ENCODE results near the gene GDNF. TPM values are rescaled to one million over a fixed set of nuclear protein-coding genes. Genes with fewer than 3 reads are reported as not detected.
"Not testable (repeated sequence)": the region's sequence is repeated elsewhere in the genome, so short reads cannot be mapped to it uniquely, and the experiment has no call there.

The GDNF gene
- total RNA-seq, 1 experiment from 2014 or later, result 2.2 TPM

GRCh38 chr5:37786416-37786815 lies 53.4 kb downstream of the GDNF start:
- DNase-seq (ENCODE audit: low read depth), result no peak

GRCh38 chr5:37781409-37781808 lies 58.4 kb downstream of the GDNF start:
- not testable (repeated sequence) for DNase-seq (ENCODE audit: low read depth)

- peak; percentile 49 for DNase-seq (ENCODE audit: low read depth)
Observed at GRCh38 chr5:37777432-37778130, 62.3 kb downstream of the GDNF start.

- DNase-seq (ENCODE audit: low read depth), result peak; percentile 59
Observed at GRCh38 chr5:37776826-37777225, 63.0 kb downstream of the GDNF start.

- peak; percentile 48 for DNase-seq (ENCODE audit: low read depth)
Observed at GRCh38 chr5:37774912-37775483, 64.8 kb downstream of the GDNF start.

GRCh38 chr5:37773809-37774208 lies 66.0 kb downstream of the GDNF start:
- no peak for DNase-seq (ENCODE audit: low read depth)

GRCh38 chr5:37772255-37772654 lies 67.6 kb downstream of the GDNF start:
- DNase-seq (ENCODE audit: low read depth), result no peak

GRCh38 chr5:37771731-37772130 lies 68.1 kb downstream of the GDNF start:
- DNase-seq (ENCODE audit: low read depth), result peak; percentile 99

GRCh38 chr5:37771203-37771611 lies 68.6 kb downstream of the GDNF start:
- DNase-seq (ENCODE audit: low read depth), result no peak

GRCh38 chr5:37770786-37771185 lies 69.1 kb downstream of the GDNF start:
- no peak for DNase-seq (ENCODE audit: low read depth)

GRCh38 chr5:37769840-37770239 lies 70.0 kb downstream of the GDNF start:
- DNase-seq (ENCODE audit: low read depth), result no peak

- no peak for DNase-seq (ENCODE audit: low read depth)
Observed at GRCh38 chr5:37769108-37769507, 70.7 kb downstream of the GDNF start.

- DNase-seq (ENCODE audit: low read depth), result no peak
Observed at GRCh38 chr5:37768371-37768770, 71.5 kb downstream of the GDNF start.

- no peak for DNase-seq (ENCODE audit: low read depth)
Observed at GRCh38 chr5:37767961-37768360, 71.9 kb downstream of the GDNF start.

GRCh38 chr5:37767251-37767650 lies 72.6 kb downstream of the GDNF start:
- no peak for DNase-seq (ENCODE audit: low read depth)

Data from RPMI7951 (cell line).